Myometrial cell (primary cell): ENCODE measurements around the gene CIZ1. TPM values are rescaled to one million over a fixed set of nuclear protein-coding genes. Genes with fewer than 3 reads are reported as not detected.

Experiments used
- total RNA-seq: library from RNA; depleted of rRNA; stranded (reverse); fragments of >200 nt; gene quantifications from 2 replicates; pipeline ENCODE4 v1.2.3, GENCODE V29; 2015

The CIZ1 gene
- 45.0 and 49.4 TPM in 2 replicates for total RNA-seq

GRCh38 chr9:128191406-128192046 lies at the start of gene CIZ1:
Gene CIZ1, minus strand, starts transcription at chr9:128191572. Its CDS starts 715 bp downstream, at chr9:128190857.

GRCh38 chr9:128203024-128203706 lies 11.8 kb upstream of the CIZ1 start, which contains the start of gene DNM1:
Gene DNM1, plus strand, starts transcription at chr9:128203379. Its CDS starts 92 bp downstream, at chr9:128203471.

GRCh38 chr9:128159784-128160602 lies 31.4 kb downstream of the CIZ1 start, which contains the start of gene BBLN:
Gene BBLN, plus strand, starts transcription at chr9:128160265. Its CDS starts 143 bp downstream, at chr9:128160408.

GRCh38 chr9:128149001-128149701 lies 42.2 kb downstream of the CIZ1 start, which contains the start of gene LCN2:
Gene LCN2, plus strand, starts transcription at chr9:128149453. Its CDS starts 73 bp downstream, at chr9:128149526.

GRCh38 chr9:128127568-128127989 lies 63.8 kb downstream of the CIZ1 start, which contains the start of gene PTGES2:
Gene PTGES2, minus strand, starts transcription at chr9:128127729. Its CDS starts 12 bp downstream, at chr9:128127717.

Other genes with a start within 250 kb of the CIZ1 start
- gene EEIG1, start 210.6 kb downstream of the CIZ1 start, total RNA-seq, result 8.9 and 90.8 TPM in 2 replicates
- gene NAIF1, start 124.3 kb downstream of the CIZ1 start, total RNA-seq, result 9.2 and 14.4 TPM in 2 replicates
- gene SLC25A25, start 123.3 kb downstream of the CIZ1 start, total RNA-seq, result 20.2 and 21.1 TPM in 2 replicates
- gene PTGES2, start 63.8 kb downstream of the CIZ1 start, total RNA-seq, result 56.7 and 90.5 TPM in 2 replicates
- not detected in 2 replicates for gene LCN2, start 42.1 kb downstream of the CIZ1 start, total RNA-seq
- gene BBLN, start 31.3 kb downstream of the CIZ1 start, total RNA-seq, result 256 and 309 TPM in 2 replicates
- gene DNM1, start 11.8 kb upstream of the CIZ1 start, total RNA-seq, result 1.4 and 5.2 TPM in 2 replicates
- 101 and 105 TPM in 2 replicates for gene GOLGA2, start 84.4 kb upstream of the CIZ1 start, total RNA-seq
- 57.1 and 57.4 TPM in 2 replicates for gene SWI5, start 84.7 kb upstream of the CIZ1 start, total RNA-seq
- 14.0 and 23.9 TPM in 2 replicates for gene TRUB2, start 130.9 kb upstream of the CIZ1 start, total RNA-seq
- gene COQ4, start 131.3 kb upstream of the CIZ1 start, total RNA-seq, result 51.6 and 57.2 TPM in 2 replicates
- gene SLC27A4, start 149.0 kb upstream of the CIZ1 start, total RNA-seq, result 16.1 and 19.9 TPM in 2 replicates
- gene URM1, start 179.8 kb upstream of the CIZ1 start, total RNA-seq, result 40.6 and 45.3 TPM in 2 replicates
- gene CERCAM, start 229.3 kb upstream of the CIZ1 start, total RNA-seq, result 177 and 187 TPM in 2 replicates